ENCODE data around the gene FLNB.

Gene FLNB

GRCh38 chr3:58191361-58191991 is 183.3 kb downstream of the FLNB start:
- TF ChIP-seq, protein P1, sequence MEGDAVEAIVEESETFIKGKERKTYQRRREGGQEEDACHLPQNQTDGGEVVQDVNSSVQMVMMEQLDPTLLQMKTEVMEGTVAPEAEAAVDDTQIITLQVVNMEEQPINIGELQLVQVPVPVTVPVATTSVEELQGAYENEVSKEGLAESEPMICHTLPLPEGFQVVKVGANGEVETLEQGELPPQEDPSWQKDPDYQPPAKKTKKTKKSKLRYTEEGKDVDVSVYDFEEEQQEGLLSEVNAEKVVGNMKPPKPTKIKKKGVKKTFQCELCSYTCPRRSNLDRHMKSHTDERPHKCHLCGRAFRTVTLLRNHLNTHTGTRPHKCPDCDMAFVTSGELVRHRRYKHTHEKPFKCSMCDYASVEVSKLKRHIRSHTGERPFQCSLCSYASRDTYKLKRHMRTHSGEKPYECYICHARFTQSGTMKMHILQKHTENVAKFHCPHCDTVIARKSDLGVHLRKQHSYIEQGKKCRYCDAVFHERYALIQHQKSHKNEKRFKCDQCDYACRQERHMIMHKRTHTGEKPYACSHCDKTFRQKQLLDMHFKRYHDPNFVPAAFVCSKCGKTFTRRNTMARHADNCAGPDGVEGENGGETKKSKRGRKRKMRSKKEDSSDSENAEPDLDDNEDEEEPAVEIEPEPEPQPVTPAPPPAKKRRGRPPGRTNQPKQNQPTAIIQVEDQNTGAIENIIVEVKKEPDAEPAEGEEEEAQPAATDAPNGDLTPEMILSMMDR (IDR thresholded peaks at IDR 0.05; ENCODE audit: low read depth, low read length, missing control alignments), result no peak
- no peak overlapping the region for H3K4me3 ChIP-seq (replicated peaks; ENCODE audit: low read depth, low read length)
- no peak for DNase-seq (ENCODE audit: extremely low read depth, low read depth)

GRCh38 chr3:58192069-58192468 is 183.8 kb downstream of the FLNB start:
- TF ChIP-seq, protein P1 (IDR thresholded peaks at IDR 0.05; ENCODE audit: low read depth, low read length, missing control alignments), result no peak

DNA sequence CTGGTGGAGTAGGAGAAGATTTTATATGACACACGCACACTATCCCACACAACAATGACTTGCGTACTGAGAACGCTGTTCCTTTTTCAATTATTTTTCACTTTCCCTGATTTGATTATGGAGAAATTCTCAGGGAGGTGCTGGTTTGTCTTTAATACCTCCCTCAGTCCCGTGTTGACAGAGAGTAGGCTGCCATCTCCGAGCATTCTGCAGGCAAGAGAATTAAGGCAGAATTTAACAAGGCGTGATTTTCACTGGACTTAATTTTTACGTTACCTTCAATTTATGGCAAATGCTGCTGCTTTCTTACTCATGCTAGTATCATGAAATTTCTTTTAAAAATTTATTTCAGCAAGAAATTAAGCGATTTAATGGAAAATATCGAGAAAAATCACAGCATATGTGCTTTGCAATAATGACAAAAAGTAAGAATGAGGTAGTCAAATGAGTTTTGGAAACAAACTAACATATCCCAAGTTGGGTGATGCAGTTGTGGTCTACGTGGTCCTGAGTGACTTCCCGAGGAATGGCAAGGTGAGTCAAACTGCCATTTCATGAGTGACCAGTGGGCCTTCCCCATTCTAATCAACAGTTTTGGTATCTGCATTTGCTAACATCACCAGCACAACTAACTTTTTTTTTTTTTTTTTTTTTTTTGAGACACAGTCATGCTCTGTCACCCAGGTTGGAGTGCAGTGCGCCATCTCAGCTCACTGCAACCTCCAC is 185.6 kb downstream of the FLNB start:
- no peak overlapping the region for H3K4me3 ChIP-seq (replicated peaks; ENCODE audit: low read depth, low read length)
- DNase-seq (ENCODE audit: extremely low read depth, low read depth), result no peak
- TF ChIP-seq, protein P1 (IDR thresholded peaks at IDR 0.05; ENCODE audit: low read depth, low read length, missing control alignments), result no peak

More at GRCh38 chr3:58192069-58192468, 183.8 kb downstream of the FLNB start:
- DNase-seq (ENCODE audit: extremely low read depth, low read depth), result no peak
- no peak overlapping the region for H3K4me3 ChIP-seq (replicated peaks; ENCODE audit: low read depth, low read length)

- TF ChIP-seq, protein P1 (IDR thresholded peaks at IDR 0.05; ENCODE audit: low read depth, low read length, missing control alignments), result no peak
- no peak overlapping the region for H3K4me3 ChIP-seq (replicated peaks; ENCODE audit: low read depth, low read length)
- DNase-seq (ENCODE audit: extremely low read depth, low read depth), result no peak
Measured at GRCh38 chr3:58197588-58197987, 189.4 kb downstream of the FLNB start.

GRCh38 chr3:58198362-58198761 is 190.1 kb downstream of the FLNB start:
- TF ChIP-seq, protein P1 (IDR thresholded peaks at IDR 0.05; ENCODE audit: low read depth, low read length, missing control alignments), result no peak
- DNase-seq (ENCODE audit: extremely low read depth, low read depth), result no peak

GRCh38 chr3:58198804-58199203 is 190.6 kb downstream of the FLNB start:
- no peak overlapping the region for H3K4me3 ChIP-seq (replicated peaks; ENCODE audit: low read depth, low read length)
- TF ChIP-seq, protein P1 (IDR thresholded peaks at IDR 0.05; ENCODE audit: low read depth, low read length, missing control alignments), result no peak
- DNase-seq (ENCODE audit: extremely low read depth, low read depth), result no peak

More at GRCh38 chr3:58198362-58198761, 190.1 kb downstream of the FLNB start:
- H3K4me3 ChIP-seq (replicated peaks; ENCODE audit: low read depth, low read length), result no peak overlapping the region

All from HFF-Myc (cell line).